ENCODE data around the gene ACSL3.
"Not testable (repeated sequence)": the region's sequence is repeated elsewhere in the genome, so short reads cannot be mapped to it uniquely, and the experiment has no call there.

The ACSL3 gene

DNA sequence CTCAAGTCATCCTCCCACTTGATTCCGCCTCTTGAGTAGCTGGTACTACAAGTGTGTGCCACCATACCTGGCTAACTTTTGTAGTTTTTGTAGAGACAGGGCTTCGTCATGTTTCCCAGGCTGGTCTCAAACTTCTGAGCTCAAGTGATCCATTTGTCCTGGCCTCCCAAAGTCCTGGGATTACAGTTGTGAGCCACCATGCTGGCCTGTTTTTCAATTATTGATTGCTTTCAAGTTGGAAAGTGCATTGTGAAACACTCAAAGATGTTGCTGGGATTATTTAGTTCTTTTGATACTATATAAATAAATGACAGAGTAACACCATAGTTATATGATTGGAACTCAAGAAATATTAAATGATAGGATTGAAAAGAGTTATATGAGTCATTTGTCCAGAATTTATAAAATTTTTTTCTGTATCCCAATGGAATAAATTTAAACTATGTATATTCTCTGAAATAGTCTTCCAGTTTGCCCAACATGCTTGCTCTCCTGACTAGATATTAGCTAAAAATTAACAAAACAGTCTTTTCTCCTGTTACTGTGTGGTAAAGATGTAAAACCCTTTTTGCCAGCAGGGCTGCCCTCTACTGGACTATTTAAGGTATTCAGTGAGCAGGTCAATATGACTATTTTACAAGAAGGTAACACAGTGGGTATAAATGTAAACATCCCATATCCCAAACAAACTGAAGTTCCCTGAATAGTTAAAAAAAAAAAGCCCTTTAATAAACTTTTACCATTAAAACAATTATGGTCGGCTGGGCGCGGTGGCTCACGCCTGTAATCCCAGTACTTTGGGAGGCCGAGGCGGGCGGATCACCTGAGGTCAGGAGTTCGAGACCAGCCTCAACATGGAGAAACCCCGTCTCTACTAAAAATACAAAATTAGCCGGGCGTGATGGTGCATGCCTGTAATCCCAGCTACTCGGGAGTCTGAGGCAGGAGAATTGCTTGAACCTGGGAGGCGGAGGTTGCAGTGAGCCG is 42.7 kb downstream of the ACSL3 start:
- peak; percentile 46 for DNase-seq (ENCODE audit: low read depth, low spot score)
- no peak overlapping the region for H3K4me3 ChIP-seq (ENCODE audit: low read length)

DNA sequence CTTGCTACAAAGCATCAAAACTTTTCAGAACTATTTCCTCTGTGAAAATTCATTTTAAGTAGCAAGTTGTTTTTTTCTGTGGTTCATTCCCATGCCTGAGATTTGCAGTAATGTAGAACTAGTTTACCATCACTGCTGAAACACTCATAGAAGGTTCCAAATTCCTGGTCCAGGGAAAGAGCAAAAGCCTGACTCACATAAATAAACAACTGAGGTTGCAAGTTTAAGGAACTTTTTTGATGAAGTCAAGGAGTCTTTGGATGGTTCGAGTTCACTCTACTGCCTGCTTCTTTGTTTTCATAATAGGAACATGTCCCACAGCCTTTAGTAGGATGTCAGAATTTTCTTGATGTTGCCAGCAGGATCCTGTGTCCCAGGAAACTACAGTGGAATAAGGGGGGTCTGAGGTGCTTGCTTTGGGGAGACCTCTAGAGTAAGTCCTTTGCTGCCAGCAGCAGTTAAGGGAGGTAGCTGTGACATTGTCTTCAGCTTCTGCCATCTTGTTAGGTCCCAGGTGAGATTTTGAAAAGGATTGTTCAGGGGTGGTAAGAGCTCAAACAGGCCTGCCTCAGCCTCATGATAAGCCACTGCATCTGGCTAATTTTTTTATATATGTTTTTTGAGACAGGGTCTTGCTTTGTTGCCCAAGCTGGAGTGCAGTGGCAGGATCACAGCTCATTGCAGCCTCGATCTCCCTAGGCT is 43.9 kb downstream of the ACSL3 start:
- DNase-seq (ENCODE audit: low read depth, low spot score) = no peak
- no peak overlapping the region for H3K4me3 ChIP-seq (ENCODE audit: low read length)

DNA sequence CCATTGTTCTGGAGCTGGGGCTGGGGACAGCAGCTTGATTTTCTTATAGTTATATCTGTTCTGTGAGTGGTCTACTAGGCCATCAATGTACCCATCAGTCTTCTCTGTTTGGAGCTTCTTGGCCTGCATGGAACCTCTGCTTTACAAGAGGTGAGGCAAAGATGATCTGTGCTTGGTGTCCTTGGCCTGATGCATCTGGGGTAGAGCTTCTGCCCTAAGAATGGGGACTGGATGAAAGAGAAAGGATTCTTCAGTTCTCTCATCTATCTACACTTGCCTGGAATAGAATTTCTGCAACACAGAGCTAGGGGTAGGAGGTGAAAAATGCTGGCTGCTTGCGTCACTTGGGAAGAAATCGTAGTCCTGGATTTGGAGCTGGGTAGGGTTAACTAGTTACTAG is 46.2 kb downstream of the ACSL3 start:
- H3K4me3 ChIP-seq (ENCODE audit: low read length) = no peak overlapping the region
- no peak for DNase-seq (ENCODE audit: low read depth, low spot score)

DNA sequence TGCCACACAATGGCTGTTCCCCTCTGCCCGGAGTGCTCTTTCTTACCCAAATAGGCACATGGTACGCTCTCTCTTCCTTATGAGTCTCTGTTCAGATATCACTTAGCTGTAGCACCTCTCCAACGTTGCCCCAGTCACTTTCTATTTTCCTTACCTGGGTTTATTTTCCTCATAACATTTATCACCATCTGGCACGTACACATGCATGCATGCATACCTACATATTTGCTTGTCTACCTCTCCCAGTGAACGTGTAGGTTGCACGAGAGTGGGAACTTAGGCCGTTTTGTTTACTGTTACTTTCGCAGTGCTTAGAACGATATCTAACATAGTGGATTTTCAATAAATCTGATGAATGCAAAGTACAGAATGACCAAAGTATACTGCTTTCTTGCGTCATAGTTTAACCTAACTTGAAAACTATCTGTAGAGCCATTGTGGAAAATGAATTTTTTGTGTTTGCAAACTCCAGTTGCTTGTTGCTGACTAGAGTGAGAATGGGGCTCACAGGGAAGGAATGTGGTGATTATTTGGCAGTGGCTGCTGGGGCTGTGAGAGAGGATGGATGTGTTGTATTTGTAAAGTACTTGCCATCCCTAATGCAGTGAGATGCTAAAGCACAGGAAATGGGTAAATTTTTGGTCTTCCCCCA is 47.1 kb downstream of the ACSL3 start:
- peak; percentile 35 for DNase-seq (ENCODE audit: low read depth, low spot score)
- H3K4me3 ChIP-seq (ENCODE audit: low read length) = no peak overlapping the region

DNA sequence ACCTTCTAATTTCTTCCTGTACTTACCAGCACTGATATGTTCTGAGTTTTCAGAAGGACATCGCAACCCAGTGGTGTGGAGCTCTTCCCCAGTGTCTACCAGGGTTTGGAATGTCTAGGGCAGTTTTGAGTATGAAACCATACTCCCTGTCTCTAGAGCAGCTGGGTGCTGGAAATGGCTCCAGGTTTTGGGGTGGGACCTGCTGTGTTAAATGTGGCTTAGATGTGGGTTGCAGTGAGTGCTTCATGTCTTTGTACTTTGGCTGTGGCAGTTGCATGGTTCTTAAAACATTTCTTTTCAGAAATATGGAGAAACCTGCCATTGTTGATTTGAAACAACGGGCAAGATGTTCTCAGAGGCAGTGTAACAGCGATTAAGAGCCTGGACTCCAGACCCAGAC is 48.5 kb downstream of the ACSL3 start:
- peak overlapping the region; percentile 38 for H3K4me3 ChIP-seq (ENCODE audit: low read length)
- DNase-seq (ENCODE audit: low read depth, low spot score) = peak; percentile 92

DNA sequence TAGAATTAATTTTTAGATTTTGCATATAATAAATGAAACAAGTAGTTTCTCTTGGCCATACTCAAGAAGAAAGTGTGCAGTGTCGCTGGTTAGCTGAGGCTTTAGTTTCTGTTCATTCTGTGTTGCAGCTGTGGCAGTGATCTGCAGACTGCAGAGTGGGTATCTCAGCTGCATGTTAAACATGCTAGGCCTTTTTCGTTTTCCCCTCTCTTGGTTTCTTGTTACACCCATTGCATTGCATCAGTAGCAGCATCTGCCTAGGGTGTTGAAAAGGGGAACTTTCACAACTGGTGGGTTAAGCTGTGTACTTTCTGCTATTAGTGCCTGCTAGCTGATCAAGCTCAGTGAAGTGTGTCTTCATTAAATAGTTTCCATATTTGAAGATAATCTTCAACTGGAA is 51.3 kb downstream of the ACSL3 start:
- peak; percentile 51 for DNase-seq (ENCODE audit: low read depth, low spot score)
- H3K4me3 ChIP-seq (ENCODE audit: low read length) = no peak overlapping the region; the same call in 1 of the 2 replicates

DNA sequence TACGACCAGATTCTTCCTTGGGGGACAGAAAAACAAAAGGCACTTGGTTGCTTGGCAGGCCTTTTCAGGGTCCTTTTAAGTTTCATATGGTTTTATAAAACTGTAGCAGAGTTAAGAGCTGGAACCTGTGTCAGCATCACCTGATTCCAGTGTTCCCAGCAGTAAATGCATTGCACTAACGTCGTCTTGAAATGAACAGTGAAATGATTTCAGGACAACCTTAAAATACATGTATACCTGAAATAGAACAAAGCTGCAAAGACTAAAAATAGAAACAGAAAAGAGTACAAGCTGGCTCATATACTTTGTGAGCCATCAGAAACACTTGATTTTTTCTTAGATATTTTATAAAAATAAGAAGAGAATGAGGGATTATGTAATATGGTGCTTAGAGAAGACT is 51.9 kb downstream of the ACSL3 start:
- no peak for DNase-seq (ENCODE audit: low read depth, low spot score)
- H3K4me3 ChIP-seq (ENCODE audit: low read length) = no peak overlapping the region

DNA sequence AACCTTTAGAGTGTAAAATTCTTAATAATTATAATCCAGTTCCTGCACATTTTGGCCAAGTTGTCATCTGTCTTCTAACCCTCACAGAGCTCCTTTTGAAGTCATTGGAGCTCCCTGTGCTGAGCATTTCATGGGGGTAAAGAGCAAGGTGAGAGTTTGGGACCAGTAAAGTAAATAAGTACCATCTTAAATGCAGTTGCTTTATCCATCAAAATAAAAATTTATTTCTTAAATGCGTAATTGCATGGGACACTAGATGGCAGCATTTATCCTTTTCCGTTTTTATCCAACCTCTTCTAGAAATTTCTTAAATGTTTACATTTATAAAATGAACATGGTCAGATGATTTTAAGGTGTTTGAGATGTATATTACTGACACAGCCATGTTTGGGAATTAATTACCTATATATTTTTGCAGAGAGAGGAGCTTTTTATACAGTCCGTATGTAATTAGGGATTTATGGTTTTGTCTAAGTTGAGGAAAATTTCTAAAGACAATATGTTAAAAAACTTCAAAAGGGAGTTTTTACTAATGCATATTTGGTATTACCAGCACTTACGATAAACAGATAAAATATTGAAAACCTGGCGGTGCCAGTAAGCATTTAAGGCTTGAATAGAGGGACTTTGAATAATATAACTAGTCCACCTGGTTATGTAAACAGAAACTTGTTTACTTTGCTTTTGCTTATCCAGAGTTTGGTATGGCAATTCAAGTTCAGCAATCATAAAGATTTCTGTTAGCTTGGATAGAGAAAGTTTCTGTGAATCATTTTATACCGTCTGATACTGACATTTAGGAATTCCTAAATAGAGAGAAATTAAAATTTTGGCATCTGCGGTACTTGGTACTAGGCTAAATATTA is 54.5 kb downstream of the ACSL3 start:
- no peak overlapping the region for H3K4me3 ChIP-seq (ENCODE audit: low read length)
- no peak for DNase-seq (ENCODE audit: low read depth, low spot score)

DNA sequence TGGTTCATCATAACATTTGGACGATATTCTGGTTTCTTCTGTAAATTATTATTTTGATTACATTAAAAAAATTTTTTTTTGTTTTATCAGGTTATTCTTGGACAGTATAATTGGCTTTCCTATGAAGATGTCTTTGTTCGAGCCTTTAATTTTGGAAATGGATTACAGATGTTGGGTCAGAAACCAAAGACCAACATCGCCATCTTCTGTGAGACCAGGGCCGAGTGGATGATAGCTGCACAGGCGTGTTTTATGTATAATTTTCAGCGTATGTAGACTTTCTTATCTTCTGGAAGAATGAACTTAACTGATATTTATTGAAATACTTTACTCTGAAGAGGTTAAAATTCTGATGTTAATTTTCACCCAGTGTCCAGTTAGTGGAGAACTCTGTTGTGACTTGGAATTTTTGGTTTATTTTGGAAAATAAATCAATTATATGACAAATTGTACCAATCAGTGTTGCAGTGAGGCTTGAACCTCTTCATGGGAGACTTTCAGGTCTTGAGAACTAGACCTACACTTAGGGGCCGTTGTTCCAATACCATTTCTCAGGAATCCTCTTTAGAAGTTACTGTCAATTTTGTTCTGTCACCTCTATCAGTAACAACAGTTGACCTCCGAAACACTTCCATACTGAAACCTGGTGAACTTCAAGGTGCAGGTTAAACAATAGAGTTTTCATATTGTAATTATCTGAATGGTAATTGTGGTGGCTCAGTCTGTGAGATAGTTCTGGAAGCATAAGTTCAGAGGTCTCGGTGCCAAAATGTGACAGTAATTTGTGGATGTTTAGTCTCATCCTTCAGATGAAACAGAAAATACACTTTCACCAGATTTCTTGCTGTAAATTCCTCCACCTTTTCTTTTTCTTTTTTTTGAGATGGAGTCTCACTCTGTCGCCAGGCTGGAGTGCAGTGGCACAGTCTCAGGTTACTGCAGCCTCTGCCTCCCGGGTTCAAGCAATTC is 55.7 kb downstream of the ACSL3 start:
- DNase-seq (ENCODE audit: low read depth, low spot score) = no peak
- no peak overlapping the region for H3K4me3 ChIP-seq (ENCODE audit: low read length)

DNA sequence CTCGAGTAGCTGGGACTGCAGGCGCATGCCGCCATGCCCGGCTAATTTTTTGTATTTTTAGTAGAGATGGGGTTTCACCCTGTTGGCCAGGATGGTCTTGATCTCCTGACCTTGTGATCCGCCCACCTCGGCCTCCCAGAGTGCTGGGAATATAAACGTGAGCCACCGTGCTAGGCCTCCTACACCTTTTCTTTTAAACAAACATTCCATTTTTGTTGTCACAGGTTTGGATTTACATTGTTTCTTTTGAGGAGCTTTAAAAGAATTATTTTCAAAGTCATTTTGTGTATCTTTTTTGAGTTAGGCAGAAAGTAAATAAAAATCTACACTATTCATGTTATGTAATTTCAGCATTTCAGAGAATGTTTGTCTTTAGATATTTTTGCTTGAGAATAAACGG is 56.4 kb downstream of the ACSL3 start:
- not testable (repeated sequence) for H3K4me3 ChIP-seq (ENCODE audit: low read length); DNase-seq (ENCODE audit: low read depth, low spot score)

DNA sequence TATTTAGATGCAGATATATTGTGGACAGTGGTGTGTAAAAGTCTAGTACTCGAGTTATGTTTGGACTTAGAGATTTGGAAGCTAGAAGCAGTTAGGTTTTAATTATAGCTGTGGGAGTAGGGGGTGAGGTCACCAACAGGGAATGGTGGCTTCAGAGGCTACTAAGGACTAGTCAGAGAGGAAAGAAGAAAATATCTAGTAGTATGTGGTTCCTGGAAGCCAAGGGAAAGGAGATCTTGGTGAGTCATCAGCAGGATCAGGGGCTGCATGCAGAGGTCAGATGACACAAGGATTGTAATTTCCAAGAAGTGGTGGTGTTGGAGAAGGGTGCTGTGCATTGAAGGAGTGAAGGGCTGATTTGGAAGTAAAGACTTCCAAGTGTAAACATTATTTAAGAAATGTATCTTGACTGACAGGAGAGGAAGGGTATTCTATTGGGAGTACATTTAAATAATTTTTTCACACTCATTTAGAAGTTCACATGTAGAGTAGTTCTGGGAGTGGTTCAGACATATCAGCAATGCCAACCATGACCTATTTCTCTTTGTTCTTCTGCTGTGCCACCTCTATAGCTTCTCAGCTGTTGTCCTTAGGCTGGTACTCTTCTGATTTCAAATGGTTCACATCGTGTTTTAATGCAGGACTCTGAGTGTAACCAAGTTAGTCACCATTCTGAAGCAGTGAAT is 59.1 kb downstream of the ACSL3 start:
- no peak overlapping the region for H3K4me3 ChIP-seq (ENCODE audit: low read length)
- DNase-seq (ENCODE audit: low read depth, low spot score) = no peak

DNA sequence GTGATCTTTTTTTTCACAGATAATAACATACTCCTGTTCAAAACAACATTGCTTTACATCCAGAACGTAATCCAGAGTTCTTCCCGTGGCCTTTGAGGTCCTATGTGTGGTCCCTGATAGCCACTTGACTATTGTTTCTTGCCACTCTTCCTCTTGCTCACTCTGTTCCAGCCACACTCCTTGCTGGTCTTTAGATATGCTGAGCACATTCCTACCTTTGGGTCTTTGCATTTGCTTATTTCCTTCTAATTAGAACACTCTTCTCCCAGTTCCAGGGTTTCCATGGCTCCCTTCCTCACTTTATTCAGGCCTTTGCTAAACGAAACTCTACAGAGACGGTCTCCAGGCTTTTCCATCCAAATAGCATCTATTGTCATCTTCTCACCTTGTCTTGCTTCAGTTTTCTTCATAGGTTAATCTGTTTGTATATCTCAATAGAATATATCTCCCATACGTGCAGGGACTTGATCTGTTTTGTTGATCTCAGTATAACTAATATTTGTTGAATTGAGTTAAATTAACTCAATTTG is 59.9 kb downstream of the ACSL3 start:
- DNase-seq (ENCODE audit: low read depth, low spot score) = no peak
- no peak overlapping the region for H3K4me3 ChIP-seq (ENCODE audit: low read length)

DNA sequence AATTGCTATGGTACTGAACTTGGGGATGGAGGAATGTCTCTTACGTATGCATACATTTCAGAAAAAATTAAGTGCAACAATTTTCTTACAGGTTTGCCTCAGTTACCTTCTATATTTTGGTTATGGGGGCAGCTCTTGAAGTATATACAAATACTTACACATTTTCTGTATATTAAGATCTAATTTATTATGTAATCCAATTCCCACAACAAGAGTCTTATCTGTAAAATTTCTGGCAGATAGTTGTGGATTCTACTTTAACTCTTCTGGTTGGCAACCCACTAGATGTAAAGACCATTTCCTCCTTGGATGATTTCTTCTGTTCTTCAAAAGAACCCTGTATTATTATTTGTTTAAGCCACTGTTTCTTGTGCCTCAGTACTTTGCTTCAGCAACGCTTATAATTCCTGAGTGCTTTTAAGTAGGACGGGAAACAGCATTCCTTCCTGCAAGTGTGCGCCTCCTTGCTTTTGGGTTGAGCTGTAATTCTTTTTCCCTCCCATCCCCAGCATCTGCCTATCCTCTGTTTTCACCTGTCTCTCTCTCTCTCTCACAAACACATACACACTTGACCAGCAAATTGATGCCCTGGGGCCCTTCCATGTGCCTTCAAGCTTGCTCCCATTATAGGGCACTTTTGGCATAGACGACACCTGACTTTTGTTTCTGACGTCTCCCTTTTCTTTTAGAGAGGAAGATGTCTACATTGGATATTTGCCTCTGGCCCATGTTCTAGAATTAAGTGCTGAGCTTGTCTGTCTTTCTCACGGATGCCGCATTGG is 61.4 kb downstream of the ACSL3 start:
- DNase-seq (ENCODE audit: low read depth, low spot score) = no peak

DNA sequence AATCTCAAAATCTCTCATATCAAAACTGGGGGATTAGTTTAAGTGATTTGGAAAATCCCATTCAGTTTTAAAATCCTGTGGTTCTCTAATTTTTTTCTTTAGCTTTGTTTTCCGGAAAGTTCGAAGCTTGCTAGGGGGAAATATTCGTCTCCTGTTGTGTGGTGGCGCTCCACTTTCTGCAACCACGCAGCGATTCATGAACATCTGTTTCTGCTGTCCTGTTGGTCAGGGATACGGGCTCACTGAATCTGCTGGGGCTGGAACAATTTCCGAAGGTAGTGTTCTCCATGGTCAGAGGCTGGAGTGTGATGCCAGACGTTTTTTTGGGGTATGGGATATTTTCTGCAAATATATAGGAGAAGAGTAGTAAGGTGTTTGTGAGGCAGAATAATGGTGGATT is 66.1 kb downstream of the ACSL3 start:
- no peak for DNase-seq (ENCODE audit: low read depth, low spot score)
- no peak overlapping the region for H3K4me3 ChIP-seq (ENCODE audit: low read length)

More for the DNA sequence above, 61.4 kb downstream of the ACSL3 start:
- H3K4me3 ChIP-seq (ENCODE audit: low read length) = no peak overlapping the region

DNA sequence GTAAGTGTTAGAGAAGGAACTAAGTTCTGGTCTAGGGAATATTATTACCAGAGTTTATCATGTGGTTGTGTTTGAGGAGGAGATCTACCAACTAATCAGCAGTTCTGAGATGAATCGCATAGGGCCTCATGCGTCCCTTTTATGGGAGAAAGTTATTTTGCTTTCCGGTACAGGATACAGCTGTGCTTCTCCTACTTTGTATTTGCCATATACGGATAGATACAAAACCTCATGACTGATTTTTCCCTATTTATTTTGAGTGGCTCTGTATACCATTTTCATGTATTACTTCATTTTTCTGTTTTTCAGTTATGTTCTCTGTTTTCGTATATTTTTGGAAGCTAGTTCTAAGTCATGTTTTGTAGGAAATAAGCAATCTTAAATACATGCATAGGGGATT is 66.8 kb downstream of the ACSL3 start:
- no peak overlapping the region for H3K4me3 ChIP-seq (ENCODE audit: low read length)
- no peak for DNase-seq (ENCODE audit: low read depth, low spot score)

DNA sequence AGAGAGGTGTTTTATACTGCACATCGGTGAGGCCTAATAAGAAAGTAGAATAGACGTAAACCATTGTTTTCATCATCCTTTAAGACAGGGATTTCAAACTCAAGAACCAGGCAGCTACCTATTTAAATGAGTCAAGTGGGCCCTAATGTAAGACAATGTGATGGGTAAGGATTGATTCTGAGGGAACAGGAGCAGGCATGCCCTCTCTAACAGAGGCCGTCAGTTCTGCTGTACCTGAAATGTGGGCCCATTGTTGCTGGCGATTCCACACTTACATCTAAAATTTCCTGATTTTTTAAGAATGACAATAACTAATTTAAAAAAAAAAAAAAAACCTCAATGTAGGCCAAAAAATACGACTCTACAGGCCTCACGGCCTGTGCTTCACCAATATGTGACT is 67.5 kb downstream of the ACSL3 start:
- DNase-seq (ENCODE audit: low read depth, low spot score) = no peak
- H3K4me3 ChIP-seq (ENCODE audit: low read length) = no peak overlapping the region

Data from Jurkat, Clone E6-1 (cell line).